Skeletal muscle satellite cell (primary cell): Measurements from ENCODE around the gene RHBG.
A peak's percentile ranks its signal among the peaks of the same experiment; 100 is the strongest.

Source experiments
- H3K27me3 ChIP-seq: 2 replicates; pipeline ENCODE4 v1.7.0; 2013; ENCODE audit warnings: low read length; ENCODE audit not compliant: control insufficient read depth, insufficient read depth
- H3K36me3 ChIP-seq: 2 replicates; pipeline ENCODE4 v1.7.0; 2013; ENCODE audit warnings: mild to moderate bottlenecking, control low read depth, low read length; ENCODE audit not compliant: insufficient read depth
- H3K4me1 ChIP-seq: 2 replicates; pipeline ENCODE4 v1.7.0; 2013; ENCODE audit warnings: low read length; ENCODE audit not compliant: control insufficient read depth, insufficient read depth
- H3K4me2 ChIP-seq: 2 replicates; pipeline ENCODE4 v1.7.0; 2013; ENCODE audit warnings: mild to moderate bottlenecking, low read length
- H3K4me3 ChIP-seq: 2 replicates; pipeline ENCODE4 v1.7.0; 2013; ENCODE audit warnings: low read length
- H3K9ac ChIP-seq: 2 replicates; pipeline ENCODE4 v1.7.0; 2013; ENCODE audit warnings: mild to moderate bottlenecking, low read depth, low read length, moderate library complexity
- H3K9me3 ChIP-seq: replicated peaks from 2 replicates; pipeline ENCODE4 v1.7.0; 2013; ENCODE audit warnings: mild to moderate bottlenecking, control low read depth, low read length

The RHBG gene

GRCh38 chr1:156388174-156389137 is 19.4 kb downstream of the RHBG start:
- H3K9me3 ChIP-seq: no peaks in the 10 kb centered on the region
- no peaks in the 10 kb centered on the region for H3K36me3 ChIP-seq
- no peak overlapping the region for H3K9ac ChIP-seq
- no peaks in the 10 kb centered on the region for H3K4me1 ChIP-seq
- H3K27me3 ChIP-seq: peaks cover 55% of the 10 kb centered on the region
- peak overlapping the region; percentile 29 for H3K4me2 ChIP-seq
- H3K4me3 ChIP-seq: no peak overlapping the region

GRCh38 chr1:156389311-156389710 is 20.3 kb downstream of the RHBG start:
- Histone ChIP-seq H3K4me2 (no peak overlapping the region), H3K9me3 (no peaks in the 10 kb centered on the region), H3K36me3 (no peaks in the 10 kb centered on the region), H3K27me3 (peaks cover 55% of the 10 kb centered on the region), H3K4me1 (no peaks in the 10 kb centered on the region), H3K4me3 (no peak overlapping the region), H3K9ac (no peak overlapping the region)

- Histone ChIP-seq H3K9ac (no peak overlapping the region), H3K4me3 (no peak overlapping the region), H3K4me1 (no peaks in the 10 kb centered on the region), H3K36me3 (no peaks in the 10 kb centered on the region), H3K9me3 (no peaks in the 10 kb centered on the region), H3K4me2 (no peak overlapping the region), H3K27me3 (peaks cover 59% of the 10 kb centered on the region)
Observed at GRCh38 chr1:156390469-156391365, 21.7 kb downstream of the RHBG start.

GRCh38 chr1:156391366-156391677 is 22.3 kb downstream of the RHBG start:
- Histone ChIP-seq H3K4me2 (no peak overlapping the region), H3K9me3 (no peaks in the 10 kb centered on the region), H3K9ac (no peak overlapping the region), H3K4me1 (no peaks in the 10 kb centered on the region), H3K27me3 (peaks cover 61% of the 10 kb centered on the region), H3K36me3 (no peaks in the 10 kb centered on the region), H3K4me3 (no peak overlapping the region)

- no peaks in the 10 kb centered on the region for H3K9me3 ChIP-seq
- no peaks in the 10 kb centered on the region for H3K4me1 ChIP-seq
- H3K36me3 ChIP-seq: no peaks in the 10 kb centered on the region
- H3K9ac ChIP-seq: no peak overlapping the region
- no peak overlapping the region for H3K4me3 ChIP-seq
- no peak overlapping the region for H3K4me2 ChIP-seq
- H3K27me3 ChIP-seq: peaks cover 59% of the 10 kb centered on the region
Observed at GRCh38 chr1:156391701-156392100, 22.7 kb downstream of the RHBG start.

GRCh38 chr1:156392452-156392853 is 23.4 kb downstream of the RHBG start:
- peaks cover 52% of the 10 kb centered on the region for H3K27me3 ChIP-seq
- H3K9me3 ChIP-seq: no peaks in the 10 kb centered on the region
- no peak overlapping the region for H3K4me2 ChIP-seq
- H3K4me3 ChIP-seq: no peak overlapping the region
- no peak overlapping the region for H3K9ac ChIP-seq
- H3K4me1 ChIP-seq: no peaks in the 10 kb centered on the region
- no peaks in the 10 kb centered on the region for H3K36me3 ChIP-seq

- no peaks in the 10 kb centered on the region for H3K4me1 ChIP-seq
- H3K9me3 ChIP-seq: no peaks in the 10 kb centered on the region
- peaks cover 45% of the 10 kb centered on the region for H3K27me3 ChIP-seq
- H3K9ac ChIP-seq: no peak overlapping the region
- H3K4me3 ChIP-seq: no peak overlapping the region
- H3K4me2 ChIP-seq: no peak overlapping the region
- no peaks in the 10 kb centered on the region for H3K36me3 ChIP-seq
Observed at GRCh38 chr1:156393095-156393494, 24.1 kb downstream of the RHBG start.

- H3K9ac ChIP-seq: no peak overlapping the region
- no peak overlapping the region for H3K4me2 ChIP-seq
- no peaks in the 10 kb centered on the region for H3K36me3 ChIP-seq
- H3K4me1 ChIP-seq: no peaks in the 10 kb centered on the region
- H3K4me3 ChIP-seq: no peak overlapping the region
- H3K9me3 ChIP-seq: no peaks in the 10 kb centered on the region
- H3K27me3 ChIP-seq: peaks cover 38% of the 10 kb centered on the region
Observed at GRCh38 chr1:156394082-156394481, 25.1 kb downstream of the RHBG start.

- no peaks in the 10 kb centered on the region for H3K36me3 ChIP-seq
- no peaks in the 10 kb centered on the region for H3K9me3 ChIP-seq
- no peak overlapping the region for H3K4me3 ChIP-seq
- H3K9ac ChIP-seq: no peak overlapping the region
- no peak overlapping the region for H3K4me2 ChIP-seq
- H3K4me1 ChIP-seq: no peaks in the 10 kb centered on the region
- peaks cover 38% of the 10 kb centered on the region for H3K27me3 ChIP-seq
Observed at GRCh38 chr1:156394835-156395461, 25.9 kb downstream of the RHBG start.

- H3K9me3 ChIP-seq: no peaks in the 10 kb centered on the region
- H3K4me3 ChIP-seq: no peak overlapping the region
- no peak overlapping the region for H3K9ac ChIP-seq
- H3K36me3 ChIP-seq: no peaks in the 10 kb centered on the region
- no peaks in the 10 kb centered on the region for H3K4me1 ChIP-seq
- no peak overlapping the region for H3K4me2 ChIP-seq
- peaks cover 58% of the 10 kb centered on the region for H3K27me3 ChIP-seq
Observed at GRCh38 chr1:156399355-156400125, 30.5 kb downstream of the RHBG start.
